SK-N-SH (cell line): ENCODE data around the gene KLHL24.

ENCODE experiments used
- CTCF ChIP-seq: fragments of 200-600 bp; sonication (generic); IDR thresholded peaks from 2 replicates; pipeline ENCODE4 v1.6.1; 2017; ENCODE audit warnings: antibody characterized with exemption, mild to moderate bottlenecking, moderate library complexity
- EZH2phosphoT487 ChIP-seq: fragments of 200-600 bp; sonication (generic); IDR thresholded peaks from 2 replicates; pipeline ENCODE4 v1.6.1; 2017; ENCODE audit warnings: low read depth, mixed run types, mild to moderate bottlenecking, antibody characterized with exemption, moderate library complexity, borderline replicate concordance
- GATA2 ChIP-seq: sonication (generic); formaldehyde crosslinking; IDR thresholded peaks from 2 replicates; pipeline ENCODE4 v1.5.0; 2020; ENCODE audit warnings: mild to moderate bottlenecking, missing genetic modification reagents
- MAX ChIP-seq: IDR thresholded peaks from 2 replicates; pipeline ENCODE4 v1.4.0; 2012; ENCODE audit warnings: low read depth
- NRF1 ChIP-seq: IDR thresholded peaks from 2 replicates; pipeline ENCODE4 v1.6.1; 2012; ENCODE audit warnings: low read depth, mild to moderate bottlenecking, low read length
- RAD21 ChIP-seq: IDR thresholded peaks from 2 replicates; pipeline ENCODE4 v1.6.1; 2012; ENCODE audit warnings: mild to moderate bottlenecking, low read length
- RFX5 ChIP-seq: IDR thresholded peaks from 2 replicates; pipeline ENCODE4 v1.6.1; 2012; ENCODE audit warnings: mild to moderate bottlenecking, improper control_type of control experiment, low read length
- TCF12 ChIP-seq: IDR thresholded peaks from 2 replicates; pipeline ENCODE4 v1.4.0; 2012
- TEAD4 ChIP-seq: IDR thresholded peaks from 2 replicates; pipeline ENCODE4 v1.4.0; 2012; ENCODE audit warnings: mild to moderate bottlenecking, borderline replicate concordance; ENCODE audit not compliant: insufficient read depth
- USF2 ChIP-seq: fragments of 150-350 bp; IDR thresholded peaks from 2 replicates; pipeline ENCODE4 v1.6.1; 2017; ENCODE audit warnings: antibody characterized with exemption, low read length, low read depth, borderline replicate concordance
- YY1 ChIP-seq: IDR thresholded peaks from 2 replicates; pipeline ENCODE4 v1.4.0; 2012; ENCODE audit warnings: low read depth, mild to moderate bottlenecking

- TF ChIP-seq TCF12 (no peak), RAD21 (no peak), CTCF (no peak), USF2 (no peak), RFX5 (no peak), GATA2 (no peak), MAX (no peak), YY1 (no peak), EZH2phosphoT487 (no peak), NRF1 (no peak), TEAD4 (no peak)
These were observed 94.9 kb downstream of the KLHL24 start for GRCh38 chr3:183730361-183730760.
